ENCODE data around the gene PRKCE. TPM values are rescaled to one million over a fixed set of nuclear protein-coding genes. Genes with fewer than 3 reads are reported as not detected.

Gene PRKCE
- total and polyA plus RNA-seq, 3 donors from 2014 or later: 27.4 to 35.8 (median 33.1) TPM

GRCh38 chr2:45884126-45884525 lies 232.7 kb downstream of the PRKCE start:
- H3K4me1 ChIP-seq: peaks cover 30% of the 10 kb centered on the region
- TF ChIP-seq CTCF (IDR thresholded peaks at IDR 0.05) (no peak), POLR2A (IDR thresholded peaks at IDR 0.05) (no peak)
- H3K9me3 ChIP-seq: no peaks in the 10 kb centered on the region
- no peak overlapping the region for H3K27ac ChIP-seq
- H3K27me3 ChIP-seq: no peaks in the 10 kb centered on the region
- no peak overlapping the region for H3K4me3 ChIP-seq
- 90 to 92% methylated on average over 2 of the region's 2 CpGs for WGBS, 2 donors
- DNase-seq: no peak
- intact Hi-C loops (cut with DNase I; ENCODE audit: low total_unique reads): no loop called here
- no peaks in the 10 kb centered on the region for H3K36me3 ChIP-seq (ENCODE audit: low read depth, missing control alignments)

GRCh38 chr2:45885171-45885621 lies 233.7 kb downstream of the PRKCE start:
- WGBS, 2 donors: 26 to 34% methylated on average over 2 of the region's 2 CpGs
- TF ChIP-seq CTCF (IDR thresholded peaks at IDR 0.05) (no peak), POLR2A (IDR thresholded peaks at IDR 0.05) (no peak)
- H3K36me3 ChIP-seq (ENCODE audit: low read depth, missing control alignments): no peaks in the 10 kb centered on the region
- H3K27me3 ChIP-seq: no peaks in the 10 kb centered on the region
- H3K9me3 ChIP-seq: no peaks in the 10 kb centered on the region
- H3K4me3 ChIP-seq: no peak overlapping the region
- H3K27ac ChIP-seq: peak overlapping the region in 1 of 2 donors; percentile 51
- intact Hi-C loops (cut with DNase I; ENCODE audit: low total_unique reads): no loop called here
- H3K4me1 ChIP-seq: peaks cover 36% of the 10 kb centered on the region
- no peak for DNase-seq

GRCh38 chr2:45886171-45886663 lies 234.7 kb downstream of the PRKCE start:
- intact Hi-C loops (cut with DNase I; ENCODE audit: low total_unique reads): no loop called here
- Histone ChIP-seq H3K9me3 (no peaks in the 10 kb centered on the region), H3K4me1 (peaks cover 36% of the 10 kb centered on the region), H3K36me3 (ENCODE audit: low read depth, missing control alignments) (no peaks in the 10 kb centered on the region), H3K4me3 (no peak overlapping the region), H3K27me3 (no peaks in the 10 kb centered on the region), H3K27ac (peak overlapping the region in 1 of 2 donors; percentile 51)
- 52 to 66% methylated on average over 3 of the region's 3 CpGs for WGBS, 2 donors
- DNase-seq: no peak
- TF ChIP-seq POLR2A (IDR thresholded peaks at IDR 0.05) (no peak), CTCF (IDR thresholded peaks at IDR 0.05) (no peak)

GRCh38 chr2:45888167-45888566 lies 236.7 kb downstream of the PRKCE start:
- intact Hi-C loops (cut with DNase I; ENCODE audit: low total_unique reads): no loop called here

More at GRCh38 chr2:45888167-45888566, 236.7 kb downstream of the PRKCE start:
- WGBS, 2 donors: 83 to 95% methylated on average over 3 of the region's 3 CpGs
- Histone ChIP-seq H3K9me3 (no peaks in the 10 kb centered on the region), H3K4me1 (peaks cover 33% of the 10 kb centered on the region), H3K36me3 (ENCODE audit: low read depth, missing control alignments) (no peaks in the 10 kb centered on the region), H3K4me3 (no peak overlapping the region), H3K27me3 (no peaks in the 10 kb centered on the region), H3K27ac (no peak overlapping the region)
- no peak for DNase-seq
- TF ChIP-seq POLR2A (IDR thresholded peaks at IDR 0.05) (no peak), CTCF (IDR thresholded peaks at IDR 0.05) (no peak)
